HEK293 (cell line): ENCODE results near the gene KANSL1L.

Experiments
- BCL11A ChIP-seq: fragments of 450-650 bp; formaldehyde crosslinking; IDR thresholded peaks from 2 replicates; pipeline ENCODE4 v1.5.1; 2016; ENCODE audit warnings: low read depth, missing biosample characterization, missing genetic modification characterization
- CTCF ChIP-seq: fragments of 450-650 bp; formaldehyde crosslinking; IDR thresholded peaks from 2 replicates; pipeline ENCODE4 v1.5.1; 2016; ENCODE audit warnings: missing biosample characterization, missing genetic modification characterization
- TCF7L2 ChIP-seq: IDR thresholded peaks from 2 replicates; pipeline ENCODE4 v1.6.1; 2011; ENCODE audit warnings: low read depth, mild to moderate bottlenecking, inconsistent platforms, low read length, moderate library complexity, borderline replicate concordance
- ZBTB10 ChIP-seq: fragments of 450-650 bp; formaldehyde crosslinking; IDR thresholded peaks from 2 replicates; pipeline ENCODE4 v1.5.1; 2016; ENCODE audit warnings: missing biosample characterization, missing genetic modification characterization
- ZNF239 ChIP-seq: fragments of 450-650 bp; formaldehyde crosslinking; IDR thresholded peaks from 2 replicates; pipeline ENCODE4 v1.5.1; 2016; ENCODE audit warnings: missing biosample characterization, missing genetic modification characterization
- ZNF416 ChIP-seq: fragments of 450-650 bp; formaldehyde crosslinking; IDR thresholded peaks from 2 replicates; pipeline ENCODE4 v1.5.1; 2016; ENCODE audit warnings: missing biosample characterization, missing genetic modification characterization
- ZNF449 ChIP-seq: fragments of 450-650 bp; formaldehyde crosslinking; IDR thresholded peaks from 2 replicates; pipeline ENCODE4 v1.5.1; 2017; ENCODE audit warnings: missing biosample characterization, mild to moderate bottlenecking, missing genetic modification characterization, moderate library complexity
- ZNF664 ChIP-seq: fragments of 450-650 bp; formaldehyde crosslinking; IDR thresholded peaks from 2 replicates; pipeline ENCODE4 v1.5.1; 2016; ENCODE audit warnings: missing biosample characterization, missing genetic modification characterization
- ZNF670 ChIP-seq: fragments of 450-650 bp; formaldehyde crosslinking; IDR thresholded peaks from 2 replicates; pipeline ENCODE4 v1.5.1; 2016; ENCODE audit warnings: missing biosample characterization, missing genetic modification characterization, low read depth
- TF ChIP-seq, protein P1 (sequence below): fragments of 450-650 bp; formaldehyde crosslinking; conservative IDR thresholded peaks from 2 replicates; pipeline ENCODE4 v1.5.1; 2016; ENCODE audit warnings: low read depth, missing biosample characterization, missing genetic modification characterization

DNA sequence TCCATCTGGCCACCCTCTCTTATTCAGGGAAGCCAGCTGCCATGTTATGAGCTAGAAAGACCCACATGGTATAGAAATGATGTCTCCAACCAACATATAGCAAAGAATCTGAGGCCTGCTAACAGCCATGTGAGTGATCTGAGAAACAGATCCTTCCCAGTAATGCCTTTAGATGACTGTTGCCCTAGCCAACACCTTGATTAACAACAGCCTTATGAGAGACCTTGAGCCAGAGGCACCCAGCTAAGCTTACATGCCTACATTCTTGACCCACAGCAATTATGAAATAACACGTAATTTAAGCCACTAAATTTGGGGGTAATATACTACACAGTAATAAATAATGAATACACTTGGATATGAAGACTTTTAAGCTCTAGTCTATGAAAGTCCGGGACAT, 13.0 kb downstream of the KANSL1L start:
- TF ChIP-seq ZNF664 (tag by site-specific recombination), result no peak
- no peak for TF ChIP-seq ZBTB10
- no peak for TF ChIP-seq TCF7L2
- no peak for TF ChIP-seq ZNF239
- no peak for TF ChIP-seq ZNF449 (tag by site-specific recombination)
- TF ChIP-seq BCL11A (tag by site-specific recombination), result no peak
- no peak for TF ChIP-seq ZNF670
- no peak for TF ChIP-seq ZNF416 (tag by site-specific recombination)
- TF ChIP-seq, protein P1, sequence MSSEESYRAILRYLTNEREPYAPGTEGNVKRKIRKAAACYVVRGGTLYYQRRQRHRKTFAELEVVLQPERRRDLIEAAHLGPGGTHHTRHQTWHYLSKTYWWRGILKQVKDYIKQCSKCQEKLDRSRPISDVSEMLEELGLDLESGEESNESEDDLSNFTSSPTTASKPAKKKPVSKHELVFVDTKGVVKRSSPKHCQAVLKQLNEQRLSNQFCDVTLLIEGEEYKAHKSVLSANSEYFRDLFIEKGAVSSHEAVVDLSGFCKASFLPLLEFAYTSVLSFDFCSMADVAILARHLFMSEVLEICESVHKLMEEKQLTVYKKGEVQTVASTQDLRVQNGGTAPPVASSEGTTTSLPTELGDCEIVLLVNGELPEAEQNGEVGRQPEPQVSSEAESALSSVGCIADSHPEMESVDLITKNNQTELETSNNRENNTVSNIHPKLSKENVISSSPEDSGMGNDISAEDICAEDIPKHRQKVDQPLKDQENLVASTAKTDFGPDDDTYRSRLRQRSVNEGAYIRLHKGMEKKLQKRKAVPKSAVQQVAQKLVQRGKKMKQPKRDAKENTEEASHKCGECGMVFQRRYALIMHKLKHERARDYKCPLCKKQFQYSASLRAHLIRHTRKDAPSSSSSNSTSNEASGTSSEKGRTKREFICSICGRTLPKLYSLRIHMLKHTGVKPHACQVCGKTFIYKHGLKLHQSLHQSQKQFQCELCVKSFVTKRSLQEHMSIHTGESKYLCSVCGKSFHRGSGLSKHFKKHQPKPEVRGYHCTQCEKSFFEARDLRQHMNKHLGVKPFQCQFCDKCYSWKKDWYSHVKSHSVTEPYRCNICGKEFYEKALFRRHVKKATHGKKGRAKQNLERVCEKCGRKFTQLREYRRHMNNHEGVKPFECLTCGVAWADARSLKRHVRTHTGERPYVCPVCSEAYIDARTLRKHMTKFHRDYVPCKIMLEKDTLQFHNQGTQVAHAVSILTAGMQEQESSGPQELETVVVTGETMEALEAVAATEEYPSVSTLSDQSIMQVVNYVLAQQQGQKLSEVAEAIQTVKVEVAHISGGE (tag by site-specific recombination), result no peak
- TF ChIP-seq CTCF (tag by site-specific recombination), result no peak
